Vagina (tissue), 2 donors: Measurements from ENCODE around the gene NUP62.

Experiments
- CTCF ChIP-seq, 3 experiments: fragments of 450-650 bp in 2 of 3; fragments of 200-600 bp in 1 of 3; sonication (generic) in 1 of 3; IDR thresholded peaks; one replicate each; pipeline ENCODE4 v1.5.1; 2017 to 2019; ENCODE audit warnings: antibody characterized with exemption in 3 of 3, mild to moderate bottlenecking in 2 of 3, moderate library complexity in 2 of 3
- POLR2A ChIP-seq, 2 donors: fragments of 450-650 bp; IDR thresholded peaks; one replicate each; pipeline ENCODE4 v1.6.1; 2017; ENCODE audit warnings: antibody characterized with exemption in 2 of 2, mild to moderate bottlenecking in 2 of 2, moderate library complexity in 2 of 2

DNA sequence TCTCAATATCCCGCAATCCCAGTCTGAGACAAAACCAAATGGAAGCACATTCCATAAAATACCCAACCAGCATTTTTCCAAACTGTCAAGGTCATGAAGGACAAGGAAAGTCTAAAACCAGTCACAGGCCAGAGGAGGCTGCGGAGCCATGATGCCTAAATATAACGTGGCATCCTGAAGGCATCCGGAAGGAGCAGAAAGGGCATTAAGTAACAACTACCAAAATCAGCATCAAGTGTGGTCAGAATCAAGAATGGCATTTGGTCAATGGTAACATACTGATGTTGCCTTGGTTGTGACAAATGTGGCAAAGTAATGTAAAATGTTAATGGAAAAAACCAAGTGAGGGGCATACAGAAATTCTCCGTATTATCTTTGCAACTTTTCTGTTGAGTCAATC, 3.8 kb downstream of the NUP62 start:
- TF ChIP-seq CTCF (IDR thresholded peaks at IDR 0.05) (no peak), POLR2A (IDR thresholded peaks at IDR 0.05) (no peak)
